NB4 (cell line): Measurements from ENCODE around the gene ARIH2.
"Not testable (repeated sequence)": the region's sequence is repeated elsewhere in the genome, so short reads cannot be mapped to it uniquely, and the experiment has no call there.

Experiments
- DNase-seq: peaks from one replicate; pipeline ENCODE4 v3.0.0; 2010; ENCODE audit warnings: low read depth
- H3K4me3 ChIP-seq: one replicate; pipeline ENCODE4 v1.5.1; 2011; ENCODE audit warnings: mild to moderate bottlenecking, low read depth, low read length, moderate library complexity
- MYC ChIP-seq: IDR thresholded peaks from 2 replicates; pipeline ENCODE4 v1.6.1; 2011; ENCODE audit warnings: low read depth, low read length
- POLR2A ChIP-seq: IDR thresholded peaks from 2 replicates; pipeline ENCODE4 v1.6.1; 2011; ENCODE audit warnings: mild to moderate bottlenecking; ENCODE audit not compliant: insufficient read length; ENCODE audit errors: extremely low read depth
- TF ChIP-seq, protein P1 (sequence below): IDR thresholded peaks from 2 replicates; pipeline ENCODE4 v1.6.1; 2011; ENCODE audit warnings: low read depth, low read length
- TF ChIP-seq, protein P2 (sequence below): IDR thresholded peaks from one replicate; pipeline ENCODE4 v1.5.1; 2012; ENCODE audit warnings: low read depth, low read length

The ARIH2 gene

DNA sequence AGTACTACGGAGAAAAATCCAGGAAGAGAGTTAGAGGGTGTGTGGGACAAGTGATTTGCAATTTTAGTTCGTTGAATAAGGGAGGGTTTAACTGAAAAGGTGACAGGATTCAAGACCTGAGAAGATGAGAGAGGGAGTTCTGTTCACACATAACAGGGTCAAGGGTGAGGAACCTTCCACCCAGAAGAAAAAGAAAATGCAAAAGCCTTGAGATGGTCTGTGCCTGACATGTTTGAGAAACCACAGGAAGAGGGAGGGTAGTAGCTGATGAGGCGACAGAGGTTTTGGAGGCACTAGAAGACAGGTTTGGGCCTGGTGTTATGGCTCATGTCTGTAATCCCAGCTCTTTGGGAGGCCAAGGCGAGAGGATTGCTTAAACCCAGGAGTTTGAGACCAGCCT, 19.4 kb upstream of the ARIH2 start:
- TF ChIP-seq, protein P1, sequence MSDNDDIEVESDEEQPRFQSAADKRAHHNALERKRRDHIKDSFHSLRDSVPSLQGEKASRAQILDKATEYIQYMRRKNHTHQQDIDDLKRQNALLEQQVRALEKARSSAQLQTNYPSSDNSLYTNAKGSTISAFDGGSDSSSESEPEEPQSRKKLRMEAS: no peak
- TF ChIP-seq POLR2A: no peak
- TF ChIP-seq, protein P2, sequence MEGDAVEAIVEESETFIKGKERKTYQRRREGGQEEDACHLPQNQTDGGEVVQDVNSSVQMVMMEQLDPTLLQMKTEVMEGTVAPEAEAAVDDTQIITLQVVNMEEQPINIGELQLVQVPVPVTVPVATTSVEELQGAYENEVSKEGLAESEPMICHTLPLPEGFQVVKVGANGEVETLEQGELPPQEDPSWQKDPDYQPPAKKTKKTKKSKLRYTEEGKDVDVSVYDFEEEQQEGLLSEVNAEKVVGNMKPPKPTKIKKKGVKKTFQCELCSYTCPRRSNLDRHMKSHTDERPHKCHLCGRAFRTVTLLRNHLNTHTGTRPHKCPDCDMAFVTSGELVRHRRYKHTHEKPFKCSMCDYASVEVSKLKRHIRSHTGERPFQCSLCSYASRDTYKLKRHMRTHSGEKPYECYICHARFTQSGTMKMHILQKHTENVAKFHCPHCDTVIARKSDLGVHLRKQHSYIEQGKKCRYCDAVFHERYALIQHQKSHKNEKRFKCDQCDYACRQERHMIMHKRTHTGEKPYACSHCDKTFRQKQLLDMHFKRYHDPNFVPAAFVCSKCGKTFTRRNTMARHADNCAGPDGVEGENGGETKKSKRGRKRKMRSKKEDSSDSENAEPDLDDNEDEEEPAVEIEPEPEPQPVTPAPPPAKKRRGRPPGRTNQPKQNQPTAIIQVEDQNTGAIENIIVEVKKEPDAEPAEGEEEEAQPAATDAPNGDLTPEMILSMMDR: no peak
- TF ChIP-seq MYC: no peak
- peak; percentile 55 for DNase-seq
- peak overlapping the region; percentile 42 for H3K4me3 ChIP-seq

DNA sequence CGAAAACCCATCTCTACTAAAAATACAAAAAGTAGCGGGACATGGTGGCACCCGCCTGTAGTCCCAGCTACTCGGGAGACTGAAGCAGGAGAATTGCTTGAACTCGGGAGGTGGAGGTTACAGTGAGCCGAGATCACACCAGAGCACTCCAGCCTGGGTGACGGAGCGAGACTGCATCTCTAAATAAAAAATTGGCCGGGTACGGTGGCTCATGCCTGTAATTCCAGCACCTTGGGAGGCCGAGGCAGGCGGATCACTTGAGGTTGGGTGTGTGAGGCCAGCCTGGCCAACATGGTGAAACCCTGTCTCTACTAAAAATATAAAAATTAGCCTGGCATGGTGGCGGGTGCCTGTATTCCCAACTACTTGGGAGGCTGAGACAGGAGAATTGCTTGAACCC, 11.6 kb upstream of the ARIH2 start:
- H3K4me3 ChIP-seq, DNase-seq: not testable (repeated sequence)

DNA sequence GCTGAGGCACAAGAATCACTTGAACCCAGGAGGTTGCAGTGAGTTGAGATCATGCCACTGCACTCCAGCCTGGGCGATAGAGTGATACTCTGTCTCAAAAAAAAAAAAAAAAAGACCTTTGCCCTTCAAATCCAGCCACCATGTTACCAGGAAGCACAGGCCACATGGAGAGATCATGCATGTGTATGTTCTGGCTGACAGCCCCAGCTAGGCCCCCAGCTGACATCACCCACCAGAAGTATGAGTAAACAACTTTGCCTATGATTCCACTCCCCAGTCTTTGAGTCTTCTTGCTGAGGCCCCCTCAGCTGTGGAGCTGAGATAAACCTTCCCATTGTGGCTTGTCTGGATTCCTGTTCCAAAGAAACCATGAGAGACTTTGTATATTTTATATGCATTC, 3.3 kb upstream of the ARIH2 start:
- H3K4me3 ChIP-seq: no peak overlapping the region
- TF ChIP-seq, protein P2: no peak
- no peak for TF ChIP-seq MYC
- TF ChIP-seq POLR2A: no peak
- TF ChIP-seq, protein P1: no peak
- DNase-seq: no peak

DNA sequence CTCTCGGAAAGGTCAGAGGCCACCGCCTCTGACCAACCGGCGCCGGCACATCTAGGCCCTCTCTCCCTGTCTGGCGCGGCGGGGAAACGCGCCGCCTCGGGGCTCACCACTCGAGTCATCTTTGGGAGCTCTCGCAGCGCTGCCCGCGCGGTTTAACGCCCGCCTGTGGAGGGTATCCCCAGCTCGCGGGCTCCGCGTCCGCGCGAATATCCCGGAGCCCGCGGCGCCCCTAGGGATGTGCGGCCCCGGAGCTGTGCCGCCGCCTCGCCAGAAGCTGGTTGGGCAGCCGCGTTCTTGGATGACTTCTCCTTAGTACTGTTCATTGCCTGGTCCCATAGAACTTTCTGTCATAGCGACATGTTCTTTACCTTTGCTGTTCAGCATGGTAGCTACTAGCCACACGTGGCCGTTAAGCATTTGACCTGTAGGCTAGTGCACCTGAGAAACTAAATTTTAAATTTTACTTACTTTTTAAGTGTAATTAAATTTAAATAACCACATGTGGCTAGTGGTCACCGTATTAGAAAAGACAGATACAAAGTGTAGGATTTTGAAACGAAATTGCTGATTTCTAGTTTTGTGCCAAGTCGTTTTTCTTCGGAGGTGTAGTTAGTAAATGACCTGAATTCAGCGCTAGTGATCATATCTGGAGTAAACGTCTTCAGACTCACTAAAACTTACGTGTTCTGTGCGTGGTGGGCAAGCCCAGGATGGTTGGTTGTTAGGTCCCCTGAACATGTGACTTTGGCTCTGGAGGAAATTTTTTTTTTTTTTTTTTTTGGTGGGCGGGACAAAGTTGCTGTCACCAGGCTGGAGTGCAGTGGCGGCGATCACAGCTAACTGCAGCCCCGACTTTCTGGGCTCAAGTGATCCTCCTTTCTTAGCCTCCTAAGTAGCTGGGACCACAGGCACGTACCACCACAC, 835 bp downstream of the ARIH2 start:
- TF ChIP-seq MYC: peak; percentile 55
- TF ChIP-seq POLR2A: peak; percentile 25
- TF ChIP-seq, protein P1: peak; percentile 76
- TF ChIP-seq, protein P2: no peak
- peak overlapping the region; percentile 89 for H3K4me3 ChIP-seq
- DNase-seq: peak; percentile 74

DNA sequence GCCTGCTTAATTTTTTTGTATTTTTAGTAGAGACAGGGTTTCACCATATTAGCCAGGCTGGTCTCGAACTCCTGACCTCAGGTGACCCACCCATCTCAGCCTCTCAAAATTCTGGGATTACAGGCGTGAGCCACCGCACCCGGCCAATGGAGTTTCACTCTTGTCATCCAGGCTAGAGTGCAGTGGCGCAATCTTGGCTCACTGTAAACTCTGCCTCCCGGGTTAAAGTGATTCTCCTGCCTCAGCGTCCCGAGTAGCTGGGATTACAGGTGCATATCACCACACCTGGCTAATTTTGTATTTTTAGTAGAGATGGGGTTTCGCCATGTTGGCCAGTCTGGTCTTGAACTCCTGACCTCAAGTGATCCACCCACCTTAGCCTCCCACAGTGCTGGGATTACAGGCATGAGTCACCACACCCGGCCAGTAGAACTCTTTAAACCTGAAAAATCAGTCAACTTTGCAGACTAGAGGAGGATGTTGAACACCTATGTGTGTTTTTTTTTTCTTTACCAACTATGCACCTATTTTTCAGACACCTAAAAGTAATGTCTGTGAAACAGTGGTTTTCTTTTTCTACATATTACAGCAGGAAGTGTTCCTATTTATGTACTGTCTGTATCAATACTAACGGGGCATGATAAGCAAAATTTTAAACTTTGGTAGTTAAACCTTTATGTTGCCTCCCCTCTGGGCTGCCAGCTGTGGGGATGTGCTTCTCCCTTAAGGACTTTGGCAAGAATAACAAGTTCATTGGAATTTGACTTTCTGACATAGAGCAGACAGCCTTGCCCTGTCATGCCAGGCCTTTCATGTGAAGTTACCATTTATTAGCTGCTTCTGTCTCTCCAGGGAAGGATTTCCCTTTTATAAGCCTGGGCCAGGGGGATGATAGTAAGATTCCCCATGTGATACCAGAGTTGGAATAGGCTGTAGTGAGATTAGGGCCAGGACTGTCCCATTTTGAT, 8.1 kb downstream of the ARIH2 start:
- no peak for TF ChIP-seq MYC
- TF ChIP-seq, protein P1: no peak
- TF ChIP-seq, protein P2: no peak
- no peak for DNase-seq
- no peak overlapping the region for H3K4me3 ChIP-seq

DNA sequence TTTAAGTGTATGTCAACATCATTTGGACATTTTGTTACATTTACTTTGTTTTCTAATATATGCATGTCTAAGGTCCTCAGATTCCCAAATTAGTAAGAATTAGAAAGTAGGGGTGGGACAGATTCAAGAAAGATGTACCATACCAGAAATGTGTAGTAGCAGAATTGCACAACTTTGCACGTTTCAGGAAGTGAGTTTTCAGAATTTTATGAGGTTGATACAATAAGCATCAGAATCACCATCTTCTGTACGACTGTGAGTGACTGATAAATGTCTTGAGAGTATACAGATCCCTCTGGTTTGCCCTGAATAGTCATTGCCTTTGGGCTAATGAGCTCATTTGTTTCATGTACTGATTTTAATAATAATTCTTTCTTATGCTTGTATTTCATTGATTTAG, 9.3 kb downstream of the ARIH2 start:
- peak; percentile 67 for DNase-seq
- no peak overlapping the region for H3K4me3 ChIP-seq
- TF ChIP-seq, protein P1: no peak
- TF ChIP-seq, protein P2: no peak
- TF ChIP-seq MYC (0 out of 2 replicates have a peak, but pooled peaks have one; percentile 8), POLR2A (no peak)
